Esophagus squamous epithelium (tissue), 5 donors: Measurements from ENCODE around the gene RAD51AP1. TPM values are rescaled to one million over a fixed set of nuclear protein-coding genes. Genes with fewer than 3 reads are reported as not detected.

ENCODE experiments used
- DNase-seq: peaks from one replicate; lab custom pipeline; 2025; lab: John Stamatoyannopoulos, UW
- H3K27ac ChIP-seq, 4 donors: fragments of 200-600 bp; sonication (generic); one replicate each; pipeline ENCODE4 v1.5.1; 2016 to 2019; ENCODE audit warnings: mild to moderate bottlenecking in 1 of 4
- H3K27me3 ChIP-seq, 4 donors: fragments of 200-600 bp; sonication (generic); 1 replicate in 3 of 4; 2 replicates in 1 of 4; pipeline versions ENCODE4 v1.5.1 to v1.6.0; 2017 to 2021; ENCODE audit warnings: antibody characterized with exemption in 1 of 4
- H3K36me3 ChIP-seq, 3 donors: fragments of 200-600 bp; sonication (generic); one replicate each; pipeline ENCODE4 v1.5.1; 2016 to 2019
- H3K4me1 ChIP-seq, 3 donors: fragments of 200-600 bp; sonication (generic); one replicate each; pipeline ENCODE4 v1.5.1; 2017 to 2019
- H3K4me3 ChIP-seq, 4 donors: fragments of 200-600 bp; sonication (generic); 1 replicate in 3 of 4; 2 replicates in 1 of 4; pipeline ENCODE4 v1.5.1; 2016 to 2019; ENCODE audit warnings: mild to moderate bottlenecking in 2 of 4, moderate library complexity in 1 of 4
- H3K9me3 ChIP-seq, 3 donors: fragments of 200-600 bp; sonication (generic); one replicate each; pipeline ENCODE4 v1.5.1; 2016 to 2019
- POLR2A ChIP-seq, 4 donors: fragments of 450-650 bp; IDR thresholded peaks; one replicate each; pipeline ENCODE4 v1.6.1; 2017; ENCODE audit warnings: antibody characterized with exemption in 4 of 4, mild to moderate bottlenecking in 4 of 4, moderate library complexity in 3 of 4
- WGBS, 2 donors: methylation state at CpG; one replicate each; pipeline ENCODE4 v1.1.5; 2018; 5-methylcytosine and 5-hydroxymethylcytosine counted together
- intact Hi-C: fragments of 100-400 bp; cut with DNase I; formaldehyde crosslinking; loops from one replicate; pipeline ENCODE4 v1.15.0; 2022
- total RNA-seq, 4 donors: library from RNA; depleted of rRNA; stranded (reverse); fragments of >200 nt; gene quantifications; one replicate each; pipeline ENCODE4 v1.1.0, GENCODE V29; 2016
- TF ChIP-seq, protein P1 (sequence below), 6 experiments: fragments of 450-650 bp in 4 of 6; fragments of 200-600 bp in 2 of 6; sonication (generic) in 2 of 6; IDR thresholded peaks; one replicate each; pipeline ENCODE4 v1.5.1; 2016 to 2019; ENCODE audit warnings: antibody characterized with exemption in 6 of 6, mild to moderate bottlenecking in 4 of 6, moderate library complexity in 4 of 6
- donor health status: DM: yes; HTN: yes; CAD: no.

The RAD51AP1 gene
- total RNA-seq, 4 donors from 2014 or later = 4.4 to 16.5 (median 10.3) TPM

DNA sequence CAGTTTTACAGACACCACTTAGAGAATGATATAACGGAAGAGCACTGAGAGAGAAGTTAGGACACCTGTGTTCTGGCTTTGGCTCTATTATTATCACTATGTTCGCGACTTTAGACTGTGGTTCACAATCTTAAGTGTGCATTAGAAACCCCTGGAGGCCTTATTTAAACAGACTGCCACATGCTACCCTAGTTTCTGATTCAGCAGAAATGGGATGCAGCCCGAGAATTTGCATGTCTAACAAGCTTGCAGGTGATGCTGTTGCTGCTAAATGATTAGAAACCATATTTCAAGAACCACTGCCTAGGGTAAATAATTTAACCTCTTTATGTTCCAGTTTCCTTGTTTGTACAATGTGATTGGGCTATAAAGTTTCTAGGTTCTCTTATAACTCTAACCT, 3.6 kb upstream of the RAD51AP1 start:
- 82 to 99% methylated on average over 4 of the region's 4 CpGs for WGBS, 2 donors
- Histone ChIP-seq H3K4me3 (no peak overlapping the region), H3K27ac (no peak overlapping the region), H3K27me3 (no peaks in the 10 kb centered on the region), H3K4me1 (peaks cover 7 to 28% (median 14%) of the 10 kb centered on the region in 3 donors), H3K36me3 (peaks cover 0 to 52% (median 0%) of the 10 kb centered on the region in 3 donors), H3K9me3 (no peaks in the 10 kb centered on the region)
- TF ChIP-seq, protein P1, sequence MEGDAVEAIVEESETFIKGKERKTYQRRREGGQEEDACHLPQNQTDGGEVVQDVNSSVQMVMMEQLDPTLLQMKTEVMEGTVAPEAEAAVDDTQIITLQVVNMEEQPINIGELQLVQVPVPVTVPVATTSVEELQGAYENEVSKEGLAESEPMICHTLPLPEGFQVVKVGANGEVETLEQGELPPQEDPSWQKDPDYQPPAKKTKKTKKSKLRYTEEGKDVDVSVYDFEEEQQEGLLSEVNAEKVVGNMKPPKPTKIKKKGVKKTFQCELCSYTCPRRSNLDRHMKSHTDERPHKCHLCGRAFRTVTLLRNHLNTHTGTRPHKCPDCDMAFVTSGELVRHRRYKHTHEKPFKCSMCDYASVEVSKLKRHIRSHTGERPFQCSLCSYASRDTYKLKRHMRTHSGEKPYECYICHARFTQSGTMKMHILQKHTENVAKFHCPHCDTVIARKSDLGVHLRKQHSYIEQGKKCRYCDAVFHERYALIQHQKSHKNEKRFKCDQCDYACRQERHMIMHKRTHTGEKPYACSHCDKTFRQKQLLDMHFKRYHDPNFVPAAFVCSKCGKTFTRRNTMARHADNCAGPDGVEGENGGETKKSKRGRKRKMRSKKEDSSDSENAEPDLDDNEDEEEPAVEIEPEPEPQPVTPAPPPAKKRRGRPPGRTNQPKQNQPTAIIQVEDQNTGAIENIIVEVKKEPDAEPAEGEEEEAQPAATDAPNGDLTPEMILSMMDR (IDR thresholded peaks at IDR 0.05) = no peak
- no peak for TF ChIP-seq POLR2A (IDR thresholded peaks at IDR 0.05)
- intact Hi-C loops = loop anchor here (10.0 kb wide), 1 partner anchor 180 kb away; no protein-coding TSS in a partner anchor
- DNase-seq = no peak

DNA sequence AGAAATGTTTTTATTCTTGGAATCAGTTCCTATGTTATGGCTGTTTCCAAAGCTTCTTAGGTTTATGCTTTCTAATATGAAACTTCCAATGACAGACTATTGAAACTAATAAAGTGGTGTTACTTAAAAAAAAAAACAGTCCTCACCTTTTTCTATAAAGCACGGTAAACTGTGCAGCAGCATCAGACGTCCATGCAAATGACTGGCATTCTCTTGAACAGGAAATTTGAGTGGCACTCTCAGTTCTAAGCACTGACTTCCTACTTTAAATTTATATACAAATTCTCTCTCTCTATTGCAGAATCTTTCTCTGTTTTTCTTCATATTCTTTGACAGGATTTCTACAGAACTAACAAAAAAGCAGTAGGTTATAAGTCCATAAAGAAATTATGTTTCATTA, 2.8 kb upstream of the RAD51AP1 start:
- no peak for DNase-seq
- WGBS, 2 donors = 66 to 67% methylated on average over 2 of the region's 2 CpGs

DNA sequence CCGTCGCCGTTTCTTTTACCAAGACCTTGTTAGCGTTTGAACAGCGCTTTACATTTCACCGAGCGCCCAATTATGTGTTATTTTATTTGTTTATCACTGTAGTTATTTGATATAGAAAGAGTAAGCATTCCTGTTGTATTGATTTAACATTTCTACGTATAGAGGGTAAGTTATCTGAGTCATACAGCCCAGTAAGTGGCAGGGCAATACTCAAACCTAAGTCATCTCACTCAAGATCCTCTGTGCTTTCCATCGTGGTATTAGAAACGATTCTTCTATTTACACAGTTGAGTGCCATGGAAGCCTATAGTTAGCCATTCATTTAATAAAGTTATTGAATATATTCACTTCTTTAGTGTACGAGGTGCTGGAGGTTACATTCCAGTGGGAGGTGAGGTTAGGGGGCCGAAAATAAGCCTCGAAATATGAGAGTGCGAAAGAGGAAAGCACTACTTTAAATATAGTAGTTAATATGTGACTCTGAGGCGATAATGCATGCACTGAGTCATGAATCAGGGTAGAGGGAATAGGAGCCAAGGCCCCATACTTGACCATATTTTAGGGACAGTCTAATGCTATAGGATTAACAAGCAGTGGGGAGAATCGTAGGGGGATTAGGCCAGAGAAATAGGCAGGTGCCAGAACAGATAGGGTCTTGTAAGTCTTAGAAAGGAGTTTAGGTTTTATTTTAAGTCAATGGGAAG, 629 bp downstream of the RAD51AP1 start:
- no peak for DNase-seq
- Histone ChIP-seq H3K27me3 (no peaks in the 10 kb centered on the region), H3K36me3 (peaks cover 0 to 9% (median 0%) of the 10 kb centered on the region in 3 donors), H3K9me3 (no peaks in the 10 kb centered on the region), H3K27ac (peak overlapping the region in 3 of 4 donors; percentile 88 to 95 (median 94)), H3K4me1 (peaks cover 7 to 30% (median 14%) of the 10 kb centered on the region in 3 donors), H3K4me3 (peak overlapping the region; percentile 58 to 91 (median 73))
- intact Hi-C loops = loop anchor here (10.0 kb wide), 1 partner anchor 185 kb away; no protein-coding TSS in a partner anchor
- TF ChIP-seq, protein P1 (IDR thresholded peaks at IDR 0.05) = no peak
- TF ChIP-seq POLR2A (IDR thresholded peaks at IDR 0.05) = no peak
- WGBS, 2 donors = 10 to 12% methylated on average over 16 of the region's 16 CpGs

More for the DNA sequence above, 2.8 kb upstream of the RAD51AP1 start:
- H3K9me3 ChIP-seq = no peaks in the 10 kb centered on the region
- TF ChIP-seq, protein P1 (IDR thresholded peaks at IDR 0.05) = no peak
- no peak for TF ChIP-seq POLR2A (IDR thresholded peaks at IDR 0.05)
- no peak overlapping the region for H3K4me3 ChIP-seq
- H3K27ac ChIP-seq = no peak overlapping the region
- peaks cover 0 to 44% (median 0%) of the 10 kb centered on the region in 3 donors for H3K36me3 ChIP-seq
- peaks cover 7 to 30% (median 14%) of the 10 kb centered on the region in 3 donors for H3K4me1 ChIP-seq
- H3K27me3 ChIP-seq = no peaks in the 10 kb centered on the region
- intact Hi-C loops = loop anchor here (10.0 kb wide), 1 partner anchor 181 kb away; no protein-coding TSS in a partner anchor

DNA sequence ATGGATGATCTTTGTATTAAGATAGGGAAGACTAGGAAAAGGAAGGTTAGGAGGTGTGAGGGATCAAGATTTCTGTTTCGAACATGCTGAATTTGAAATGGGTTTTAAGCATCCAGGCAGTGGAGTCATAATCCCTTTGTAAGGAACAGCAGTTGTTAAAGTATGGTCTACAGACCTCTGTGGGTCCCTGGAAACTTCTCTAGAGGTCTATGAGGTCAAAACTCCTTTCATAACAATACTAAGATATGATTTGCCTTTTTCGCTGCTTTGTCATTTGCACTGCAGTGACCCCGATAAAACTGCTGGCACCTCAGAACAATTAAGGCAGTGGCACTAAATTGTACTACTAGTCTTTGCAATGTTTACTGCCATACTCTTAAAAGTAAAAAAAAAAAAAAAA, 1.5 kb downstream of the RAD51AP1 start:
- no peak overlapping the region for H3K4me3 ChIP-seq
- DNase-seq = no peak
- H3K27me3 ChIP-seq = no peaks in the 10 kb centered on the region
- peaks cover 7 to 30% (median 14%) of the 10 kb centered on the region in 3 donors for H3K4me1 ChIP-seq
- H3K9me3 ChIP-seq = no peaks in the 10 kb centered on the region
- 72 to 81% methylated on average over 3 of the region's 3 CpGs for WGBS, 2 donors
- TF ChIP-seq, protein P1 (IDR thresholded peaks at IDR 0.05) = no peak
- no peak for TF ChIP-seq POLR2A (IDR thresholded peaks at IDR 0.05)
- peaks cover 0 to under 1% (median 0%) of the 10 kb centered on the region in 3 donors for H3K36me3 ChIP-seq
- intact Hi-C loops = no loop called here
- H3K27ac ChIP-seq = no peak overlapping the region

DNA sequence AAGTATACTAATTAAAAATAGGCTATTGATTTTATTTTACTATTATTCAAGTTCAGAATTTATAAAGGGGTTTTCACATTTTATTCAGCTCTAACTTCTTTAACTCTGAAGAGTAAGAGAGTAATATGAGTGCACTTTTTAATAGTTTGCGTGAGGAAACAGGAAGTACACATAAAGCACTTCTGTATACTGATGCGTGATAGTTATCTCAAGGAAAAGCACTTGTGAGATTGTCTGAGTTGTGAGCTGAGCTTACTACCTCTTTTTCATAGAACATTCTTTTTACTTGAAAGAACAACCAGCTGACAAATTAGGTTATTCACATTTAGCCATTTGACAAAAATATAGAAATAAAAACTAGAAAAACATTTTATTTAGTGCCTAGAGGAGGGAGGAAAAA, 1.9 kb downstream of the RAD51AP1 start:
- no peak overlapping the region for H3K4me3 ChIP-seq
- no peak overlapping the region for H3K27ac ChIP-seq
- H3K27me3 ChIP-seq = no peaks in the 10 kb centered on the region
- 41 to 69% methylated on average over 2 of the region's 2 CpGs for WGBS, 2 donors
- H3K4me1 ChIP-seq = peaks cover 7 to 30% (median 14%) of the 10 kb centered on the region in 3 donors
- H3K36me3 ChIP-seq = no peaks in the 10 kb centered on the region
- no peaks in the 10 kb centered on the region for H3K9me3 ChIP-seq
- DNase-seq = no peak
- intact Hi-C loops = no loop called here
- TF ChIP-seq POLR2A (IDR thresholded peaks at IDR 0.05) = no peak
- TF ChIP-seq, protein P1 (IDR thresholded peaks at IDR 0.05) = no peak
